ENCODE data around the gene TRIP13.
"Not testable (repeated sequence)": the region's sequence is repeated elsewhere in the genome, so short reads cannot be mapped to it uniquely, and the experiment has no call there.

TRIP13 gene

GRCh38 chr5:916441-917293, 24.0 kb downstream of the TRIP13 start:
- DNase-seq = no peak
- Histone ChIP-seq H3K27ac (no peak overlapping the region), H3K27me3 (replicated peaks) (no peaks in the 10 kb centered on the region), H3K4me3 (ENCODE audit: low read depth, low read length) (no peak overlapping the region), H3K36me3 (replicated peaks) (peaks cover 7% of the 10 kb centered on the region)
- in situ Hi-C loops (cut with HindIII; ENCODE audit: low pct_ligation_motif_present, low sequenced_read_pairs) = no loop called here
- no peak for TF ChIP-seq CTCF (IDR thresholded peaks at IDR 0.05; ENCODE audit: low read depth, low read length, missing control alignments)

GRCh38 chr5:918717-919116, 26.0 kb downstream of the TRIP13 start:
- DNase-seq = not testable (repeated sequence)

GRCh38 chr5:919356-920000, 26.8 kb downstream of the TRIP13 start:
- H3K36me3 ChIP-seq (replicated peaks) = peaks cover 4% of the 10 kb centered on the region
- H3K4me3 ChIP-seq (ENCODE audit: low read depth, low read length) = no peak overlapping the region
- no peak for TF ChIP-seq CTCF (IDR thresholded peaks at IDR 0.05; ENCODE audit: low read depth, low read length, missing control alignments)
- in situ Hi-C loops (cut with HindIII; ENCODE audit: low pct_ligation_motif_present, low sequenced_read_pairs) = no loop called here
- DNase-seq = no peak
- H3K27me3 ChIP-seq (replicated peaks) = no peaks in the 10 kb centered on the region
- H3K27ac ChIP-seq = no peak overlapping the region

More at GRCh38 chr5:918717-919116, 26.0 kb downstream of the TRIP13 start:
- H3K27ac ChIP-seq; H3K36me3 ChIP-seq (replicated peaks); H3K4me3 ChIP-seq (ENCODE audit: low read depth, low read length); in situ Hi-C loops (cut with HindIII; ENCODE audit: low pct_ligation_motif_present, low sequenced_read_pairs); H3K27me3 ChIP-seq (replicated peaks): not testable (repeated sequence)

GRCh38 chr5:920321-920720, 27.6 kb downstream of the TRIP13 start:
- Histone ChIP-seq H3K27ac (no peak overlapping the region), H3K36me3 (replicated peaks) (no peaks in the 10 kb centered on the region), H3K27me3 (replicated peaks) (no peaks in the 10 kb centered on the region), H3K4me3 (ENCODE audit: low read depth, low read length) (no peak overlapping the region)
- no peak for TF ChIP-seq CTCF (IDR thresholded peaks at IDR 0.05; ENCODE audit: low read depth, low read length, missing control alignments)
- no peak for DNase-seq
- in situ Hi-C loops (cut with HindIII; ENCODE audit: low pct_ligation_motif_present, low sequenced_read_pairs) = no loop called here

- no peak for TF ChIP-seq CTCF (IDR thresholded peaks at IDR 0.05; ENCODE audit: low read depth, low read length, missing control alignments)
- no peak for DNase-seq
- in situ Hi-C loops (cut with HindIII; ENCODE audit: low pct_ligation_motif_present, low sequenced_read_pairs) = no loop called here
These were observed 29.1 kb downstream of the TRIP13 start for GRCh38 chr5:921456-922435.

More at GRCh38 chr5:921456-922435, 29.1 kb downstream of the TRIP13 start:
- no peak overlapping the region for H3K4me3 ChIP-seq (ENCODE audit: low read depth, low read length)
- H3K27ac ChIP-seq = no peak overlapping the region
- H3K27me3 ChIP-seq (replicated peaks) = peaks cover 8% of the 10 kb centered on the region
- H3K36me3 ChIP-seq (replicated peaks) = no peaks in the 10 kb centered on the region

Data from brain microvascular endothelial cell (primary cell).